ENCODE measurements around the gene ARHGEF39.

The ARHGEF39 gene, protein sequence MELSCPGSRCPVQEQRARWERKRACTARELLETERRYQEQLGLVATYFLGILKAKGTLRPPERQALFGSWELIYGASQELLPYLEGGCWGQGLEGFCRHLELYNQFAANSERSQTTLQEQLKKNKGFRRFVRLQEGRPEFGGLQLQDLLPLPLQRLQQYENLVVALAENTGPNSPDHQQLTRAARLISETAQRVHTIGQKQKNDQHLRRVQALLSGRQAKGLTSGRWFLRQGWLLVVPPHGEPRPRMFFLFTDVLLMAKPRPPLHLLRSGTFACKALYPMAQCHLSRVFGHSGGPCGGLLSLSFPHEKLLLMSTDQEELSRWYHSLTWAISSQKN

DNA sequence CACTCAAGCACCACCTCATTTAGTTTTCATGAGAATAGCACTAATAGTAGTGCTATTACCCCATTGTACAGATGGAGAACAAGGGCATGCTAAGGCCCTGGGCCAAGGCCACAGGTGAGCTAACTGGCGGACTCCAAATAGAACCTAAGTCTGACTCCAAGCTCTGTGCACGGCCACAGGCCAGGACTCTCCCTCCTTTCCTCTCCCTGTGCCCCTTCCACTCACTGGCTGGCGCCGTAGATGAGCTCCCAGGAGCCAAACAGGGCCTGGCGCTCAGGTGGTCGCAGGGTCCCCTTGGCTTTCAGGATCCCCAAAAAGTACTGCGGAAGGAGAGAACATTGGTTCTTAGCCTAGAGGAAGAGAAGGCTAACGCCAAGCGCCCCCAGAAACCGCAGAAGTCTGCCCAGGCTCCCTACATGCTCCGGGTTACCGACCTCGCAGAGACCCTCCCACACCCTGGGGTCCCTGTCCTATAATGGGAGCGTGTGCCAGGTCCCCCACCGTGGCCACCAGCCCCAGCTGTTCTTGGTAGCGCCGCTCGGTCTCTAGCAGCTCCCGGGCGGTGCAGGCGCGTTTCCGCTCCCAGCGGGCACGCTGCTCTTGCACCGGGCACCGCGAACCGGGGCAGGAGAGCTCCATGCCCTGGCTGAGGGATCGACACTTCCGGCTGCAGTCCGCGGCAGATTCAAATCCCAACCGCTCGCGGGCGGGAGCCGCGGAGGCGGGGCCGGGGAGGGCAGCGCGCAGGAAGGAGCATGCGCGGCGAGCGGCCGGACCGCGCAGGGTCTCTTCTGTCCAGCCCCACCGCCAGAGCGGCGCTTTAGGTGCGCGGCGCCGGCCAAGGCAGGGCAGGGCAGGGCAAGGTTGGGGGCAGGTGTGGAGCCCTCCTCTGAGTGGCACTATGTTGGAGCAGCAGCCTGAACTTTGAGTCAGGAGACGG lies at the start of gene ARHGEF39:
TSS of gene ARHGEF39 (minus strand) at position 665 of the 940 bp plus-strand sequence. CDS start at position 639, 26 bp downstream.
- peak; percentile 70 for DNase-seq

DNA sequence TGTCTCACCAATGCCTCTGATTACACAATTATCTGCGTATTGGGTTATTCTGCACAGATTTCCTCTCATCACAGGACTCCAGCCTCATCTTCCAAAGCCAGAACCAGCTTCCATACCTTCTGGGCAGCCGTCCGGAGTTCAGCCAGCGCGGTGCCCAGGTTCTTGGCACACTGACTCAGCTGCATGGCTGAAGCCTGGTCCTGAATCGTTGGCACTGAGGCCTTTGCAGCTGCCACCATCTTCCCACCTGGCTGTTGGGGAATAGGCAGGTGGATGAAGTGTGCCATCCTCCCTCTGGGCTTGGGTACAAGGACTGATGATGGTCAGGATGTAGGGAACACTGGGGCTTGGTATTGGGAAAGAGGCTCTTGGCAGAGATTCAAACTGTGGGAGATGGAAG lies 49.1 kb upstream of the ARHGEF39 start:
- DNase-seq, result no peak

DNA sequence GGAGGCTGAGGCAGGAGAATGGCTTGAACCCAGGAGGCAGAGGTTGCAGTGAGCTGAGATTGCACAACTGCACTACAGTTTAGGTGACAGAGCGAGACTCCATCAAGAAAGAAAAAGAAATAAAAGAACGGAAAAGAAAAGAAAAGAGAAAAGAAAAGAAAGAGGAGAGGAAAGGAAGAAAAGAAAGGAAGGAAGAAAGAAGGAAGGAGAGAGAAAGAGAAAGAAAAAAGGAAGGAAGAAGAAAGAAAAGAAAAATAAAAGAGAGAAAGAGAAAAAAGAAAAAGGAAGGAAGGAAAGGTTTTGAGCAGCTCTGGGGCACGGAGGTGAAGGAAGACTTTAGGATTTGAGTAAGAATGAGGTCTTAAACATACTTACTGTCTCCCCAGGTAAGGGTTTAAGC lies 48.6 kb upstream of the ARHGEF39 start:
- DNase-seq, result no peak

DNA sequence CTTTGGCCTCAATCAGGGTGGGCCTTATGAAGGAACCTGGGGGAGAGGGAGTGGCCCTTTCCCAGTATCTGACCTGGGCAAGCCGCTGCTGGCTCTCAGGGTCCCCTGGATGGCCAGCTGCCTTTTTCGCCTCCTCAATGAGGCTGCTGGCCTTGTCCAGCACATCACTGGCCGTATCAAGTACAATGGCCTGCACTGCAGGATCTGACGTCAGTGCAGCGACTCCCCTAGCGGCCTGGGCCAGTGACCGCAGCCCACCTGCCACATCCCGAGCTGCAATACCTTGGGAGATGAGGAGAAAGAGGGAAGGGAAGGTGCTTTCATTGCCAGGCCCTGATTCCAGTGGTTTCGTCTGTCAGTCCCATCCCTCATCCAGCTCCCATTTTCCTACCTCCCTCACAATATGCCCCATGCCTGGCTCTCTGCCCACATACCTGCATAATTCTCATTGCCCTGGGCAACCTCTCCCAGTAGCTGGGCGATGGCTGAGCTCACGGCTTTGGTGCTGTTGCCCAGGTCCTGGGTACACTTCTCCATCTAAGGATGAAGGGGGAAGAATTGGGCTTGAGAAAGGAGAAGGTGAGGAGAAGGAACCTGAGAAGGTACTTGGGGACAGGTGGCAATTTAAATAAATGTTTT lies 47.9 kb upstream of the ARHGEF39 start:
- no peak for DNase-seq

DNA sequence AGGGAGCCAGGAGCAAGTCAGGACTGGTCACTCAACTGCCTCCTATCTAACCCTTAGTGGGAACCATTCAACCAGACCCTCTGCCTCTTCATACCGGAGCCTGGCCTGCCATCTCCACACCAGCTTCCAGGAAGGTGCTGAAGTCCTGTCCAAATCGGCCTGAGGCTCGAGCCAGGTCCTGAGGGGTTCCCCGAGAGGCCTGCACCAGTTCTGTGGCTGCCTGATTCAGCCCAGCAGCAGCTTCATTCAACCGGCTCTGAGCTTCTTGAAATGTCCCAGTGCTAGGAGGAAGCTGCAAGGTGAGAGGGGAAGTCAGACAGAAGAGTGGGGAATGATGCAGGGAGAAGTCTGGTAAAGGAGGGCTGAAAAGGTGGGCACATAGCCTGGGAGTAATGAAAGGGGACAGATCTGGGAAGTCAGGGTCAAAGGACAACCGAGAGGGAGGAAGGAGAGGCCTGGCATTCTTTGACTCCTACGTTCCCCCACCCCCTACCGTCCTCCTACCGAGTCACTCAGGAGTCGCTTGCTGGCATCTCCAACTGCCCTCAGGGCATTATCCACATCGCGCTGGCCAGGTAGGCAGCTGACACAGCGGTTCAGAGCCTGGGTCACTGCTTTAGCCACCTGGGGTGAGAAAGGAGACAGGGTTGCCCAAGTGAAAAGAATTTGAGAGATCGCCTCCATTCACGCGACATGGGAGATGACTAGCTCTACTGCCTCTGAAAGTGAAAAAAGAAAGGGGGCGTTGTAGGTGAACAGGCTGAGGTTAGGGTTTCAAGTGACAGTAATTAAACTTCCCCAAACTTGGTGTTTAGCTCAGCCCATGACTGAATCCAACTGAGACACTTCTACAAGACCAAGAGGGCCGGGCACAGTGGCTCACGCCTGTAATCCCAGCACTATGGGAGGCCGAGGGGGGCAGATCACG lies 46.8 kb upstream of the ARHGEF39 start:
- DNase-seq, result no peak

DNA sequence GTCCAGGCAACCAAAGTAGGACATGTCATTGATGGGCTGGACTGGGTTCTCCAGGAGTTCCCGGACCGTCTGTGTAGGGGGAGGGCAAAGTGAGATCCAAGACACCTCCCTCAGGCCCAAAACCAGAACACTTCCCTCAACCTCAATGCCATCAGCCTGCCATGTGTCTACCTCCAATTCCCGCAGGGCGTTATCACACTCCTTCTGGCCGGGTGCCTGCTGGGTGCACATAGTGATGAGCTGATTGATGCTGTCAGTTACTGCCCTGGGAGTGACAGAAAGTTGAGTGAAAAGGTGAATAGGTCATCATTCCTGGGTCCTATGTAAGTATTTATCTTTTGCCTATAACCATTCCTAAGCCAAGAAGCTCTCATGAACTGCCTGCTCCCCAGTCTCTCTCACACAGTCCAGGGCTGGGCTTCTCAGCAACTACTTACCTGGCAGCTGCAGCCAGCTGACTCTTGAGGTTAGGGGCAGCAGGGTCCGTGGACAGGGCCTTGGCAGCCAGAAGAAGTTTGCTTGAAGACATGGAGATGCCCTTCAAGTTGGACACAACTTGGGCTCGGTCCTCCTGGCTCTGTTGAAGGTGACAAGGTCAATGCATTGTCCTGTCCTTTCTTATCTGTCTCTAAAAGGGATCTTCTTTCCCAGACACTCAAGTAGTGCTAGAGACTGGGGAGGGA lies 46.0 kb upstream of the ARHGEF39 start:
- no peak for DNase-seq

DNA sequence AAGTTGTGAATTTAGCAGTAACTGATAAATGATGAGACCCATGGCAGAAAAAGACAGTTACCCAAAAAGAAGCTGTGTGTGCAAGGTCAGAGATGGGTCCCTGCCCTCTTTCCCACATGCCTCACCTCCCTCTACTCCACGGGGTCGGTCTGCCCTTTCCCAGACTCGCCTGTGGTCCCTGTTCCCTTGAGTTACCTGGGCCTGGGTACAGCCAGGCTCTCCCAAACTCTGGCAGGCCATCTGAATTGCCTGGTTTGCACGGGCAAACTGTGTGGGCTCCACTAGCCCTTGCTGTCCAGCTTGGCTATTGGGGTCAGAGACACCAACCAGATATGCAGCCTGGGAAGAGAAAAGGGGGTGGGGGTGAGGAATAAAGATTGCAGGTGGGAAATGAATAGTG lies 43.2 kb upstream of the ARHGEF39 start:
- no peak for DNase-seq

DNA sequence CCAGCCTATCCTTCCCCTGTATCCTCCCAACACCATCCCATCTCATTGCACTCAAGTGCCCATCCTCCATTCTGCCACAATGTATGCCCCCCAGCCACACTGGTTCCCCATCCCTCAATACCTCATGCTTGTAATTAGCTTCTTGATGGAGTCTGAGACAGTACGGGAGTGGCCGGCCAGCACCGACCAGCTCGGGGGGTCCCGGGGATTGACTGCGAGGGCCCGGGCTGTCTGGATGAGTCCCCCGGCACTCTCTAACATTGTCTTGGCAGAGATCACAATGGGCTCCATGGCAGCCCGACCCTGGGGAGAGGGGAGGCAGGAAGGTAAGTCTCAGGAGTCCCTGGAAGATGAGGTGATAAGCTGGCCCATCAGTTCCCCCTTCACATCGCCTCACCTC lies 42.0 kb upstream of the ARHGEF39 start:
- no peak for DNase-seq

DNA sequence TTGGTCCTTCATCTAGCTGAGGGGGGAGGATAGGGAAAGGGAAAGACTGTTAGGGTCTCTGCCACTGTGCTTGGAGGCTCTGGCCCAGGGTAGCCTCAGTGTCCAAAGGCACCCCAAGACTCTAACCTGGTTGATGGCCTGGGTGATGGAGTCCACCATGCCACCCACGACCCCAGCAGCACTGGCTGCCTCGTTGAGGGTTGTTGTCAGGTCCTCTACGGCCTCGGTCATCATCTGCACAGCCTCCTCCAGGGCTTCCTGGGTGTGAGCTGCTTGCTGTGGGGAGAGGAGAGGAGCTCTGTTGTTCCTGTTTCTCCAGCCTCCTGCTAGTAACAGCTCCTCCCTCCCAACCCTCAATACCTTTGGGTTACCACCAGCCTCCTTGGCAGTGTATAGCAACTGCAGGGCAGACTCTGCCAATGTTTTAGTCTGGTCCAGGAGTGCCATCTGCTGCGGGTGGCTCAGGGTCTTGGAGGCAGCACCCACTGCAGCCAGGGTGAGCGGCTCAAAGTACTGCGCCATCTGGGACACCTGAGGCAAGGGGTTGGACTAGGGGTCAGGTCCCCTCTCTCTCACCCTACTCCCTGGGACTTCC lies 40.9 kb upstream of the ARHGEF39 start:
- no peak for DNase-seq

DNA sequence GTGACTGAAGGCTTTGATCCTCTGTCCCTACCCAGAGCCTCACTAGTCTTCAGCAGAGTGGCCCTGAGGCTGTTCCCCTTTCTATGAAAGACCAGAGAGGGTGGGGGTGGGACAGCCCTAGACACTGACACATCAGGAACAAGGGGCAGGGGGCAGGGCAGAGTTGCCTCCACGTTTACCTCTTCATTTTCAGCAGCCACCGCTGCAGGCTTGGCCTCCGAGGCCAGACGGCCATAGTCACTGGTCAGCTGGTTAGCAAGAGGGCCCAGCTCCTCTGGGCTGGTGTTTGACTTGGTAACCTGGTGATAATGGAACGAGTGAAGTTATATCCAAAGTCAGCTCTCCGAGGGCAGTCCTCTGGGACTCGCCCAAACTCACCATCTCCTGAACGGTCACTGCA lies 40.4 kb upstream of the ARHGEF39 start:
- no peak for DNase-seq

DNA sequence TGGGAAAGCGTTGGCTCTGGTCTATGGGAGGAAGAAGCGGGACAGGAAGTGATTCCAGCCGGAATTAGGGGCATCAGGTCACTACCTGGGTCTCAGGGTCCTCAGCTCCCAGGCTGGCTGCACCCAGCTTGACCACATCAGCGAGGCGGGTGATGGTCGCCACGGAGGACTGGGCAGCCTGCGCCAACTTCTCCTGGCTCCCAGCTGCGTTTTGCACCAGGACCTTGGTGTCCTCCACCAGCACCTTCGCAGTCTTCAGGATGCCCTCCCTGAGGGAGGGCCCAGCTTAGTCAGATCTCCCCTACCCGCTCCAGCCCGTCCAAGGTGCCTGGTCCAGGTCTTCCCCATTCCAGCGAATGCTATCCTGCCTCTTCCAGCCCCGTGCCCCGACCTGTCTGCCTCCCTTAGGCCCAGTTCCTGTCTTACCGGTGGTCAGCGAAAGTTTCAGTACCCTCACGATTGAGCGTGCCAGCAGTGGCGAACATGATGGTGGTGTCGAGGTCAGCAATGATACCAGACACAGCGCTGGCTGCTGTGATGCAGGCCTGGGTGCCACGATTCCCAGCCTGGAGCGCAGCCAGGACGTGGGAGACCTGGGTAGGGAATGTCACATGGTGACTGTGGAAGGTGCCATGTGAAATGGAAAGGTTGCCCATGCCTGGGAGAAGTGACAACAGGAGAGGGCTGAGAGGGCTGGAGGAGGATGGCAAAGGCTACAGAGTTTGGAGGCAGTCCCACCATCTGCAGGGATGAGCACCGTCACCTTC lies 39.1 kb upstream of the ARHGEF39 start:
- no peak for DNase-seq

DNA sequence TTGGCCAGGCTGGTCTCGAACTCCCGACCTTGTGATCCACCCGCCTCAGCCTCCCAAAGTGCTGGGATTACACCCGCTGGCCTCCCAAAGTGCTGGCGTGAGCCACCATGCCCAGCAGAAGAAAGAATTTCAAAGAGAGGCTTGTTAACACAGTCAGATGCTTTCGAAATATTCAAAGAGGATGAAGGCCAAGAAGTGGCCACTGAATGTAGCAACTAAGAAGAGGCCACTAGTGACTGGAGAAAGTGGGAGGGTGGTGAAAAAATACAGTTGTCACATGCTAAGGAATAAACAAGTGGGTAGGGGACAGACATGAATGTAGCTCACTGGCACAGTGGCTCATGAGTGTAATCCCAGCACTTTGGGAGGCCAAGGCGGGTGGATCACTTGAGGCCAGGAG lies 37.7 kb upstream of the ARHGEF39 start:
- DNase-seq, result no peak

DNA sequence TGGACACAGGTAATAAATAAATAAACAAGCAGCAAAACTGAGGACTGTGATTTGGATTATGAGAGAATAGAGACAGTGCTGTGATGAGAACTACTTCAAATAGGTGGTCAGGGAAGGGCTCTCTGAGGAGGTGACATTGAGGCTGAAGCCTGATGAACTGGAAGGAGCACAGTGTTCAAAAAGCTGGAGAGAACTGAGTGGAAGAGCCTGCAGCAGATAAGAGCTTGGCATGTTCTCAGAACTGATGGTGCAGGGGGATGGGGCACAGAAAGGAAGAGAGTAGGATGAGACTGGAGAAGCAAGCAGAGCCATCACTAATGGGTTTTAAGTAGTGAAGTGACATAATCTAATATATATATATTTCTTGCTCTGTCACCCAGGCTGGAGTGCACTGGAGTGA lies 35.9 kb upstream of the ARHGEF39 start:
- DNase-seq, result no peak

DNA sequence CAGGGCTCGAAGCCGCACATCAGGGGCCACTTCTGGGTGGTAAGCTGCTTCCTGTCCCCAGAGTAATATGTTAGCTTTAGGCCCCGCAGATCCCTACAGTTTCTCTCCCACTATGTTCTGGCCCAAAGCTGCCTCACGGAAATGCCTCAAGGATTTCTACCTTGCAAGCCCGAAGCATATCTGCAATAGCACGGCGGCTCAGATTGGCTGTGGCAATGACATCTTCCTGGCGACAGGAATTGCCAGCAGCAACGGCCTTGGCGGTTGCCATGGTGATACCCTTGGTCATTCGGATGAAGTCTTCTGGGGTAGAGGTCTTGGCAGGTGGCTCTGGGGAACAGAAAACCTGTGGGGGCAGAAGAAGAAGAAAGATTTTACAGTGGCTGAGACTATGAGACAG lies 35.0 kb upstream of the ARHGEF39 start:
- no peak for DNase-seq

DNA sequence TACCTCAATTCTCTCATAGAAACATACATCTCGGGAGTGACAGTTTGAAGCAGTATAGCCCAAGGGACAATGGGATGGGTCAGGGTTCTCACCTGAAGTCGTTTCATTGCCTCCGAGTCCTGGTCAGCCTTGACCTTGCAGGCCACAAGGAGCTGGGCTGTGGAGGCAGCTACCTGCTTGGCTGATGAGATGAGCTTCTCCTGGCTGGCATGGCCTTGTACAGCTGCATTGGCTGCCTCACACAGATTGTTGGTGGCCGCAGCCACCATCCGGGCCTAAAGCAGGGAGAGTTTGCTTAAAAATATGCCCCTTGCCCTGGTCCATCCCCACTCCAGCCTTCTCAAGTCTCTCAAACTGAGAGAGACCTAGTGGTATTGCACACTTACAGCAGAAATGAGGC lies 33.2 kb upstream of the ARHGEF39 start:
- no peak for DNase-seq

DNA sequence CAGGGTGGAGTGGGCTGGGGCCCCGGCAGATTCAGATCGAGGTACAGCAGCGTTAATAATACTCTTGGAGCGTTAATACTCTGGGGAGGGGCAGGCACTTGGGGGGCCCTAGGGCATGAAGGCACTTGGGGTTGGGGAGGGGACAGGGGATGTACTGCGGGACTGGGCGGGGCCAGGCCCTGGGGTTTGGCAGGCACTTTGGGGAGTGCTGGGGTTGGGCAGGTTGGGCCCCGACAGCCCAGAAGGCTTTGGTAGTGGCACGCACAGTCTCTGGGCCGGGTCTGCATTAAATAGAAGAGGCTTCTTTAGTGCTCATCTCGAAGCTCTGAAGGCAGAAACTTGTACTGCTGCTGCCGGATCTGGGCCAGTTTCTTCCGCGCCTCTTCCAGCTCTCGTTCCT lies 32.5 kb upstream of the ARHGEF39 start:
- DNase-seq, result no peak

DNA sequence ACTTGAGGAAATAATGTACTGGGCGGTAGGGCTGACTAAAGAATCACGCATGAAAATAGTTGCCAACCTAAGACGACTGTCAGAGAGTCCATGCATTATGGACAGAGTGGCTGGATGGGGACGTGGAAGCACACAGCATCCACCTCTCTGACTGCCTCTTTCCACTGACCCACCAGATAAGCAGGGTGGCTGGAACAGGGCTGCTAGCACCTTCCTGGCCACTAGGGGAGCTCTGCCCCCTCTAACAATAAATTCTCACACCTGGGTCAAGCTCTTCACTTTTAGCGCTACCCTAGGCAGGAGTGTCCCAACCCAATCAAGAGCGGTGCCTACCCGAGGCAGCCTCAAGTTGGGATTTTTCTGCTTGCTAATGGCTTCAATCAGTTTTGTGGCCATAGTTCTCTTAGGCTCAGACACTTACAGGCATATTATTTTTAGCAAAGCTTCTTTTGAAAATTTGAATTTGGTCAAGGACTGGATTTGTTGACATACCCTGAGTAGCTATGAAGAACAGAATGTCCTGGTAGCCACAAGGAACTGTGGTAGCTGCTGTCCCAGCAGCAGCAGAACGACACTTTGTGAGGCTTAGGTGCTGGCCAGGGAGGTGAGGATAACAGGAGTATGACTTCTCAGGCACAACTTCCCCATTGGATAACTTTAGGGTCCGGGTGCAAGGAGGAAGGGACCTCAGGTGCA lies 31.7 kb upstream of the ARHGEF39 start:
- DNase-seq, result peak; percentile 69

DNA sequence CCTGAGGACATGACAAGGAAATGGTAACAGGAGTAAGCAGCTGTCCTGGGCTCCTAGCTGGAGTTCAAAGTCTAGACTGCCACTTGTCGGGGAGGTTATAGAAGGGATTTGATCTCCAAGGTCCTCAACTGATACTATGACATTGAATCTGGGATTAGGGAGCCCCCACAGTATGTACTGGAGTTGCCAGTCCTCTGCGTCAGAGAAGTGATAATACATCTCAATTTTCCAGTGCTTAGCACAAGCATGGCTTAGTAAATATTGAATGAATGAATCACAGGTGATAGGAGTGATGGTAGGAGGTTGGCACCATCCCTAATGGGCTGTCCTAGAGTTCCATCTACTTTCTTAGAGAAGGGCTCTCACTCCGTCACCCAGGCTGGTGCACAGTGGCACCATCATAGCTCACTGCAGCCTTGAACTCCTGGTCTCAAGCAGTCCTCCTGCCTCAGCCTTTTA lies 31.0 kb upstream of the ARHGEF39 start:
- DNase-seq, result no peak

DNA sequence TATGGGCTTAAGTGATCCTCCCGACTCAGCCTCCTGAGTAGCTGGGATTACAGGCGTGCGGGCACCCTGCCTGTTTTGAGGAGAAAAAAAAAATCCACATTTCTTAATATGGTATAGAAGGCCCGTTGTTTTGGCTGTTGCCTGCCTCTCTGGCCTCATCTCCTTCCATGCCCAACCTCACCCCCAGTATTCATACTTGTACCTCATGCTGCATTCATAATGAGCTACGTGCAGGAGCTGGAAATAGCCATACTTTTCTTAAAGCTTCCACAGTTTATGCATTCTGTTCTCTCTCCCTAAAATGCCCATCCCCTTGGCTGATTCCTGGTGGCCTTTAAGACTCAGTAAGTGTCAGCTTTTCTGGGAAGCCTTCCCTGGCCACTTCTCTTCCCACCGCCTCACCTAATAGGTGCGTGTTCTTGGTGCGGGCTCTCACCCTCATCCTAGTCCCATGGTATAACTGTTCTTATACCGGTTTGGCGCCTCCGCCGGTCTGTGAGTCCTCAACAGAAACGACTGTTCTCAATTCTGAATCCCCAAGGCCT lies 26.8 kb upstream of the ARHGEF39 start:
- no peak for DNase-seq

DNA sequence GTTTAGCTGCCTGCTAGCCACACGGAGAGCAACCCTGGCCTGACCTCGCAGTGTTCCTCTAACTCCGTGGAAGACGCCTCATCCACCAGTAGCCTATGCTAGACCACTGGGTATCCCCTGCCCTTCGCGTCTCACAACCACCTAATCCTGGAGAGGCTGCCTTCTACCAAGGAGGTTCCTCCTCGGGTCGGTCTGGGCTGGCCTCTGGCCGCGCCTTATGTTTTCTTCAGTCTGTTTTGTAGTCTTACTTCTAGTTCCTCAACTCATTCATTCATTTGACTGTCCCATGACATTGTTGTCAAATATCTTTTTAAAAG lies 26.3 kb upstream of the ARHGEF39 start:
- no peak for DNase-seq
